ENCODE results near the gene RNLS.

GRCh38 chr10:88620441-88620840 is 37.3 kb upstream of the RNLS start:
- TF ChIP-seq CTCF (IDR thresholded peaks at IDR 0.05), result no peak
- no peak for TF ChIP-seq POLR2A (IDR thresholded peaks at IDR 0.05)

All from thyroid gland (tissue), 4 donors.